Ovary (tissue), 3 donors: ENCODE data around the gene PLEKHG2.

Source experiments
- POLR2A ChIP-seq: fragments of 450-650 bp; IDR thresholded peaks from one replicate; pipeline ENCODE4 v1.6.1; 2017; ENCODE audit warnings: antibody characterized with exemption, mild to moderate bottlenecking, moderate library complexity
- TF ChIP-seq, protein P1 (sequence below), 3 donors: fragments of 450-650 bp in 2 of 3; fragments of 200-600 bp in 1 of 3; IDR thresholded peaks; one replicate each; pipeline versions ENCODE4 v1.5.1 to v1.8.0; 2016 to 2022; ENCODE audit warnings: antibody characterized with exemption in 3 of 3, mild to moderate bottlenecking in 1 of 3
- donor health status: DM: no; HTN: no; CAD: no.

DNA sequence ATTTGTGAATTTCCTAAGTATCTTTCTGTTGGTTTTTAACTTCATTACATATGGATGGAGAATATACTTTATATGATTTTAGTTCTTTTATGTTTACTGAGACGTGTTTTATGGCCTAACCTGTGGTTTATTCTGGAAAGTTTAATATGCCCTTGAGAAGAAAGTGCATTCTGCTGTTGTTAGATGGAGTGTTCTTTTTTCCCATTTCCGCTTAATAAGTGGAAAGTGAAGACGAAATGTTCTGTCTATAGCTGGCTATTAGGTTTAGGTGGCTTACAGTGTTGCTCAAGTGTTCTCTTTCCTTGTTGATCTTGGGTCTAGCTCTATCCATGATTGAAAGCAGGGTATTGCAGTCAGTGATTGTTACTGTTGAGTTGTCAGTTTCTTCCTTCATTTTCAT, 50.9 kb downstream of the PLEKHG2 start:
- TF ChIP-seq, protein P1, sequence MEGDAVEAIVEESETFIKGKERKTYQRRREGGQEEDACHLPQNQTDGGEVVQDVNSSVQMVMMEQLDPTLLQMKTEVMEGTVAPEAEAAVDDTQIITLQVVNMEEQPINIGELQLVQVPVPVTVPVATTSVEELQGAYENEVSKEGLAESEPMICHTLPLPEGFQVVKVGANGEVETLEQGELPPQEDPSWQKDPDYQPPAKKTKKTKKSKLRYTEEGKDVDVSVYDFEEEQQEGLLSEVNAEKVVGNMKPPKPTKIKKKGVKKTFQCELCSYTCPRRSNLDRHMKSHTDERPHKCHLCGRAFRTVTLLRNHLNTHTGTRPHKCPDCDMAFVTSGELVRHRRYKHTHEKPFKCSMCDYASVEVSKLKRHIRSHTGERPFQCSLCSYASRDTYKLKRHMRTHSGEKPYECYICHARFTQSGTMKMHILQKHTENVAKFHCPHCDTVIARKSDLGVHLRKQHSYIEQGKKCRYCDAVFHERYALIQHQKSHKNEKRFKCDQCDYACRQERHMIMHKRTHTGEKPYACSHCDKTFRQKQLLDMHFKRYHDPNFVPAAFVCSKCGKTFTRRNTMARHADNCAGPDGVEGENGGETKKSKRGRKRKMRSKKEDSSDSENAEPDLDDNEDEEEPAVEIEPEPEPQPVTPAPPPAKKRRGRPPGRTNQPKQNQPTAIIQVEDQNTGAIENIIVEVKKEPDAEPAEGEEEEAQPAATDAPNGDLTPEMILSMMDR (IDR thresholded peaks at IDR 0.05): no peak
- TF ChIP-seq POLR2A: no peak
